ENCODE results near the gene TNFRSF19. TPM values are rescaled to one million over a fixed set of nuclear protein-coding genes. Genes with fewer than 3 reads are reported as not detected.

TNFRSF19 gene
- total and polyA plus RNA-seq, 2 of the 13 experiments (the other 11 are each of a cell fraction or from before 2014, with no cell fraction given), result 75.3 to 77.7 TPM

GRCh38 chr13:23599083-23599925 is 29.1 kb downstream of the TNFRSF19 start (continued):
- TF ChIP-seq ZNF10 (CRISPR knock-in tag; IDR thresholded peaks at IDR 0.05; ENCODE audit: borderline replicate concordance, low read depth) (no peak), ZNF225 (CRISPR knock-in tag; IDR thresholded peaks at IDR 0.05) (no peak), BORCS8-MEF2B (CRISPR knock-in tag; IDR thresholded peaks at IDR 0.05) (no peak), HOMEZ (CRISPR knock-in tag; IDR thresholded peaks at IDR 0.05; ENCODE audit: low read depth) (peak; percentile 78), DNMT3B (CRISPR knock-in tag; conservative IDR thresholded peaks at IDR 0.05) (no peak), IKZF5 (CRISPR knock-in tag; IDR thresholded peaks at IDR 0.05) (no peak), POLR2A (IDR thresholded peaks at IDR 0.05; ENCODE audit: insufficient read depth in 1 of 2, low read depth in 2 of 2, low read length in 2 of 2) (no peak), ZNF24 (IDR thresholded peaks at IDR 0.05) (0 out of 2 replicates have a peak, but pooled peaks have one; percentile 55), ZEB1 (IDR thresholded peaks at IDR 0.05; ENCODE audit: insufficient replicate concordance, low read depth) (peak; percentile 95), FOXA3 (CRISPR knock-in tag; IDR thresholded peaks at IDR 0.05) (peak; percentile 94), HNF1A (IDR thresholded peaks at IDR 0.05; ENCODE audit: low read depth) (peak; percentile 46; the same call in 1 of the 2 replicates), HNF1A (CRISPR knock-in tag; IDR thresholded peaks at IDR 0.05; ENCODE audit: borderline replicate concordance) (peak; percentile 66; the same call in 1 of the 2 replicates), ZNF432 (CRISPR knock-in tag; IDR thresholded peaks at IDR 0.05; ENCODE audit: borderline replicate concordance) (no peak), ZNF253 (CRISPR knock-in tag; IDR thresholded peaks at IDR 0.05; ENCODE audit: borderline replicate concordance) (no peak), ZNF224 (CRISPR knock-in tag; IDR thresholded peaks at IDR 0.05) (no peak), HCFC1 (IDR thresholded peaks at IDR 0.05; ENCODE audit: low read depth, low read length) (no peak), HMG20A (CRISPR knock-in tag; IDR thresholded peaks at IDR 0.05; ENCODE audit: borderline replicate concordance) (0 out of 2 replicates have a peak, but pooled peaks have one; percentile 44), DDIT3 (CRISPR knock-in tag; IDR thresholded peaks at IDR 0.05) (no peak)
